ENCODE results near the gene SLC35D1. TPM values are rescaled to one million over a fixed set of nuclear protein-coding genes. Genes with fewer than 3 reads are reported as not detected.

Gene SLC35D1
- total and polyA plus RNA-seq, 2 of the 8 experiments (the other 6 are each of a cell fraction or from before 2014, with no cell fraction given) = 1.2 to 2.7 TPM

DNA sequence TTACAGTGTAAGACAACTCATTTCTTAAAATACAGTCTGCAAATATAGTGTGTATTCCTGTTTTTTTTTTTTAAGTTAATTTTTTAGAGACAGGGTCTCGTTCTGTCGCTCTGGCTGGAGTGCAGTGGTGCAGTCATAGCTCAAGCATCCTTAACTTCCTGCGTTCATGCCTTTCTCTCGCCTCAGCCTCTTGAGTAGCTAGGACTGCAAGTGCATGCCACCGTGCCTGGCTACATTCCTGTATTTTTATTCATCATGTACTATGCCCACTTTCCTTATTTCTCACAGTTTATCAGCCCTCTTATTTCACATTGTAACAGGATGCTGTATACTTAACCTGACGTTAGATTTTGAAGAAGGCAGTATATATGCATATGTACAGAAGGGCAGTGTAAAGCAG lies 102.4 kb downstream of the SLC35D1 start:
- no peak overlapping the region for H2AK5ac ChIP-seq (ENCODE audit: low read depth, low read length)
- no peak overlapping the region for H2BK15ac ChIP-seq (ENCODE audit: low read length)
- H3K18ac ChIP-seq (ENCODE audit: extremely low read depth, low read length) = no peak overlapping the region
- 99% methylated on average over 6 of the region's 6 CpGs; no CpG with 5 or more reads in 1 of the 2 experiments for WGBS, 2 experiments (ENCODE audit: extremely low coverage in 1 of 2, insufficient coverage in 1 of 2, insufficient read length in 1 of 2, insufficient replicate concordance in 2 of 2, low coverage in 1 of 2, low lambda C conversion rate in 2 of 2, missing lambda C conversion rate in 1 of 2)
- no peaks in the 10 kb centered on the region for H3K23me2 ChIP-seq (ENCODE audit: low read depth, low read length)
- no peak overlapping the region for H3K56ac ChIP-seq (replicated peaks; ENCODE audit: insufficient read length, low read depth, low read length)
- H3K4ac ChIP-seq (replicated peaks; ENCODE audit: insufficient read length, low read depth, low read length) = no peak overlapping the region
- H2BK12ac ChIP-seq (ENCODE audit: low read depth, low read length) = no peak overlapping the region
- H3K9ac ChIP-seq (replicated peaks in 1 of 4; ENCODE audit: extremely low read depth in 1 of 4, low read depth in 3 of 4, low read length in 3 of 4) = no peak overlapping the region
- TF ChIP-seq EZH2 (IDR thresholded peaks at IDR 0.05; ENCODE audit: low read depth, low read length, severe bottlenecking) = no peak
- no peak for TF ChIP-seq CEBPB (IDR thresholded peaks at IDR 0.05; ENCODE audit: low read depth, low read length)
- no peak for TF ChIP-seq CREB1 (IDR thresholded peaks at IDR 0.05)
- TF ChIP-seq, protein P1, sequence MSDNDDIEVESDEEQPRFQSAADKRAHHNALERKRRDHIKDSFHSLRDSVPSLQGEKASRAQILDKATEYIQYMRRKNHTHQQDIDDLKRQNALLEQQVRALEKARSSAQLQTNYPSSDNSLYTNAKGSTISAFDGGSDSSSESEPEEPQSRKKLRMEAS (IDR thresholded peaks at IDR 0.05) = no peak
- no peak for TF ChIP-seq KDM5A (IDR thresholded peaks at IDR 0.05; ENCODE audit: low read length)
- no peak for TF ChIP-seq BCL11A (IDR thresholded peaks at IDR 0.05; ENCODE audit: low read depth in 2 of 2, low read length in 2 of 2)
- no peak for TF ChIP-seq SP4 (IDR thresholded peaks at IDR 0.05; ENCODE audit: low read length)
- TF ChIP-seq CBX8 (IDR thresholded peaks at IDR 0.05; ENCODE audit: borderline replicate concordance, low read depth, low read length) = no peak
- no peak for TF ChIP-seq POU5F1 (IDR thresholded peaks at IDR 0.05; ENCODE audit: low read depth, low read length)
- TF ChIP-seq, protein P2, sequence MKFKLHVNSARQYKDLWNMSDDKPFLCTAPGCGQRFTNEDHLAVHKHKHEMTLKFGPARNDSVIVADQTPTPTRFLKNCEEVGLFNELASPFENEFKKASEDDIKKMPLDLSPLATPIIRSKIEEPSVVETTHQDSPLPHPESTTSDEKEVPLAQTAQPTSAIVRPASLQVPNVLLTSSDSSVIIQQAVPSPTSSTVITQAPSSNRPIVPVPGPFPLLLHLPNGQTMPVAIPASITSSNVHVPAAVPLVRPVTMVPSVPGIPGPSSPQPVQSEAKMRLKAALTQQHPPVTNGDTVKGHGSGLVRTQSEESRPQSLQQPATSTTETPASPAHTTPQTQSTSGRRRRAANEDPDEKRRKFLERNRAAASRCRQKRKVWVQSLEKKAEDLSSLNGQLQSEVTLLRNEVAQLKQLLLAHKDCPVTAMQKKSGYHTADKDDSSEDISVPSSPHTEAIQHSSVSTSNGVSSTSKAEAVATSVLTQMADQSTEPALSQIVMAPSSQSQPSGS (IDR thresholded peaks at IDR 0.05; ENCODE audit: low read length) = no peak
- TF ChIP-seq SAP30 (IDR thresholded peaks at IDR 0.05; ENCODE audit: insufficient read depth, insufficient replicate concordance, low read length) = no peak
- H4K20me1 ChIP-seq (replicated peaks in 1 of 2; ENCODE audit: control insufficient read depth in 1 of 2, insufficient read depth in 2 of 2, low read length in 2 of 2) = peaks cover 3 to 8% of the 10 kb centered on the region in 2 experiments
- no peak overlapping the region for H2BK20ac ChIP-seq (ENCODE audit: low read length)
- H3K79me1 ChIP-seq (ENCODE audit: low read depth, low read length) = no peaks in the 10 kb centered on the region; the same call in 1 of the 2 replicates
- no peak overlapping the region for H2BK5ac ChIP-seq (ENCODE audit: low read depth, low read length)
- peaks cover 0 to 27% (median 11%) of the 10 kb centered on the region in 4 experiments; a peak in 5 of 8 replicates for H3K36me3 ChIP-seq (ENCODE audit: control insufficient read depth in 2 of 4, insufficient read depth in 4 of 4, low read length in 3 of 4)
- no peak overlapping the region for H4K5ac ChIP-seq (ENCODE audit: insufficient read length, low read depth, low read length)
- H3K14ac ChIP-seq (ENCODE audit: insufficient read length) = no peak overlapping the region
- FAIRE-seq (no peak), DNase-seq (ENCODE audit: low read depth in 1 of 2, low spot score in 2 of 2) (no peak)
- no peaks in the 10 kb centered on the region for H3K4me1 ChIP-seq (replicated peaks in 1 of 4; ENCODE audit: control insufficient read depth in 3 of 4, insufficient read depth in 4 of 4, low read length in 3 of 4)
- no peak overlapping the region for H4K8ac ChIP-seq (ENCODE audit: extremely low read depth, insufficient read depth, low read length)
- ChIA-PET POLR2A (ENCODE audit: partially characterized antibody) (interaction anchor here (1.0 kb wide), 1 partner anchor 14 kb away, joined by 3 read pairs; no protein-coding TSS in a partner anchor), CTCF (ENCODE audit: partially characterized antibody) (interaction anchor here (0.8 kb wide), 1 partner anchor 262 kb away, joined by 3 read pairs; no protein-coding TSS in a partner anchor)
- H3K27ac ChIP-seq (ENCODE audit: low read depth, low read length) = no peak overlapping the region
- no peak overlapping the region for H3K23ac ChIP-seq (ENCODE audit: insufficient read length)
- H3K9me3 ChIP-seq (ENCODE audit: insufficient read depth in 2 of 2, low read depth in 1 of 2, low read length in 1 of 2) = no peaks in the 10 kb centered on the region
- no peak overlapping the region for H3K4me3 ChIP-seq (ENCODE audit: extremely low read depth in 1 of 4, insufficient read depth in 2 of 4, low read depth in 3 of 4, low read length in 4 of 4)
- H4K91ac ChIP-seq (replicated peaks; ENCODE audit: insufficient read length, low read length) = no peak overlapping the region
- H3K4me2 ChIP-seq (ENCODE audit: insufficient read depth in 1 of 2, low read depth in 2 of 2, low read length in 2 of 2) = no peak overlapping the region
- no peaks in the 10 kb centered on the region for H3K79me2 ChIP-seq (ENCODE audit: control insufficient read depth in 1 of 2, insufficient read depth in 2 of 2, low read length in 2 of 2)
- no peaks in the 10 kb centered on the region for H3K27me3 ChIP-seq (replicated peaks in 1 of 4; ENCODE audit: control insufficient read depth in 3 of 4, extremely low read depth in 1 of 4, insufficient read depth in 3 of 4, low read length in 3 of 4)
- no peak overlapping the region for H2AFZ ChIP-seq (ENCODE audit: low read length)
- H2BK120ac ChIP-seq (replicated peaks; ENCODE audit: low read depth, low read length) = no peak overlapping the region
